Epithelial cell of esophagus (primary cell): Measurements from ENCODE around the gene PUS7.
A peak's percentile ranks its signal among the peaks of the same experiment; 100 is the strongest.
"Not testable (repeated sequence)": the region's sequence is repeated elsewhere in the genome, so short reads cannot be mapped to it uniquely, and the experiment has no call there.

Source experiments
- DNase-seq: peaks from one replicate; pipeline ENCODE4 v3.0.0; 2010; ENCODE audit warnings: low read depth
- H3K4me3 ChIP-seq: 2 replicates; pipeline ENCODE4 v1.5.1; 2011; ENCODE audit warnings: mild to moderate bottlenecking, low read length, control low read depth
- TF ChIP-seq, protein P1 (sequence below): IDR thresholded peaks from 2 replicates; pipeline ENCODE4 v1.5.1; 2011; ENCODE audit warnings: low read depth, mild to moderate bottlenecking, low read length, control low read depth, inconsistent platforms; ENCODE audit not compliant: insufficient read depth; ENCODE audit errors: missing control alignments

Gene PUS7

GRCh38 chr7:105521027-105521716 is 899 bp downstream of the PUS7 start:
- TF ChIP-seq, protein P1, sequence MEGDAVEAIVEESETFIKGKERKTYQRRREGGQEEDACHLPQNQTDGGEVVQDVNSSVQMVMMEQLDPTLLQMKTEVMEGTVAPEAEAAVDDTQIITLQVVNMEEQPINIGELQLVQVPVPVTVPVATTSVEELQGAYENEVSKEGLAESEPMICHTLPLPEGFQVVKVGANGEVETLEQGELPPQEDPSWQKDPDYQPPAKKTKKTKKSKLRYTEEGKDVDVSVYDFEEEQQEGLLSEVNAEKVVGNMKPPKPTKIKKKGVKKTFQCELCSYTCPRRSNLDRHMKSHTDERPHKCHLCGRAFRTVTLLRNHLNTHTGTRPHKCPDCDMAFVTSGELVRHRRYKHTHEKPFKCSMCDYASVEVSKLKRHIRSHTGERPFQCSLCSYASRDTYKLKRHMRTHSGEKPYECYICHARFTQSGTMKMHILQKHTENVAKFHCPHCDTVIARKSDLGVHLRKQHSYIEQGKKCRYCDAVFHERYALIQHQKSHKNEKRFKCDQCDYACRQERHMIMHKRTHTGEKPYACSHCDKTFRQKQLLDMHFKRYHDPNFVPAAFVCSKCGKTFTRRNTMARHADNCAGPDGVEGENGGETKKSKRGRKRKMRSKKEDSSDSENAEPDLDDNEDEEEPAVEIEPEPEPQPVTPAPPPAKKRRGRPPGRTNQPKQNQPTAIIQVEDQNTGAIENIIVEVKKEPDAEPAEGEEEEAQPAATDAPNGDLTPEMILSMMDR: no peak
- peak; percentile 53 for DNase-seq
- H3K4me3 ChIP-seq: peak overlapping the region; percentile 75

DNA sequence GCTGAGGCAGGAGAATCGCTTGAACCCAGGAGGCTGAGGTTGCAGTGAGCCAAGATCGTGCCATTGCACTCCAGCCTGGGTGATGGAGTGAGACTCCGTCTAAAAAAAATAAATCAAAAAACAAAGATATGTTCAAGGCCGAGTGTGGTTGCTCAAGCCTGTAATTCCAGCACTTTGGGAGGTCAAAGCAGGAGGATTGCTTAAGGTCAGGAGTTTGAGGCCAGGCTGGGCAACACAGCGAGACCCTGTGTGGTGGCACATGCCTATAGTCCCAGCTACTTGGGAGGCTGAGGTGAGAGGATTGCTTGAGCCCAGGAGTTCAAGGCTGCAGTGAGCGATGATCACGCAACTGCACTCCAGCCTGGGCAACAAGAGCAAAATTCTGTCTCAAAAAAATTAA is 1.5 kb downstream of the PUS7 start:
- DNase-seq: not testable (repeated sequence)
- peak overlapping the region; percentile 75 for H3K4me3 ChIP-seq

DNA sequence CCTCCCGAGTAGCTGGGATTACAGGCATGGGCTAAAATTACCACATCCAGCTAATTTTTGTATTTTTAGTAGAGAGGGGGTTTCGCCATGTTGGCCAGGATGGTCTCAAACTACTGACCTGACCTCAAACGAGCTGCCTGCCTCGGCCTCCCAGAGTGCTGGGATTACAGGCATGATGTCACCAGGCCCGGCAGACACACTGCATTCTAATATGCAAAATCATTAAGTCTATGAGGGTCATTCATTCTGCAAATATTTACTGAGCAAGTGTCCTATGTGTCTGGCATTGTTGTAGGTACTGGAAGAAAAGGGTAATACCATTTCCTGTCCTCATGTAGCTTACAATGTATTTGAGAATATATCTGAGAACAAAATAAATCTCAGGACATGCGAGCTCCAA is 2.7 kb downstream of the PUS7 start:
- DNase-seq: no peak
- no peak overlapping the region for H3K4me3 ChIP-seq
- TF ChIP-seq, protein P1: no peak

DNA sequence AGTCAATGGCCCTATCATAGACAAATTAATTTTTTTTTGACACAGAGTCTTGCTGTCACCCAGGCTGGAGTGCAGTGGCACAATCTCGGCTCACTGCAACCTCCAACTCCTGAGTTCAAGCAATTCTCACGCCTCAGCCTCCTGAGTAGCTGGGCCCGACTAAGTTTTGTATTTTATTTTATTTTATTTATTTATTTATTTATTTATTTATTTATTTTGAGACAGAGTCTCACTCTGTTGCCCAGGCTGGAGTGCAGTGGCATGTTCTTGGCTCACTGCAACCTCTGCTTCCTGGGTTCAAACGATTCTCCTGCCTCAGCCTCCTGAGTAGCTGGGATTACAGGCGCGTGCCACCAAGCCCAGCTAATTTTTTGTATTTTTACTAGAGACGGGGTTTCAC is 6.5 kb downstream of the PUS7 start:
- not testable (repeated sequence) for DNase-seq, H3K4me3 ChIP-seq

DNA sequence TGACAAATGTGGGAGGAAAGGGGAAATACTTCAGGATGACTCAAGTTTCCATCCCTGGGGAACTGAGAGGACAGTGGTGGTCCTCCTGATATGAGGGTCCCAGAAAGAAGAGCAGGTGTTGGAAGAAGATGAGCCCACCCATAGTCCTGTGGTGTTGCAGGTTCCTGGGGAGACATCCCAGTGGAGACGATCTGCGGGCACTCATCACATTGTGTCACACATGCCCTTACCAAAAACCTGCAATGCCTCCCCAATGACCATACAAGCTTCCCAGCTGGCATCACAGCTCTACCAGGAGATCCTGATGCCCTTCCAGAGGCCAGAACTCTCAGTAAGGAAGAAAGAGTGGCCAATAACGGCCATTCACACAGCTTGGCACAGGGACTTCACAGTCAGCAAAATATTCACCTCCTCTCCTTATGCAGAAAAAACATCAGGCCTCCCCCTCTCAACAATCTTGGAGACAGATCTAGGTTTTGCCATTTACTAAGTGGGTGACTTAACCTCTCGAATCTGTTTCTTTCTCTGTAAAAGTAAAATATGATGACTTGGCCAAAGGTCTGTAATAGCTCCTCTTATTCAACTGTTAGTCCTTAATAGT is 9.0 kb downstream of the PUS7 start:
- H3K4me3 ChIP-seq: no peak overlapping the region
- TF ChIP-seq, protein P1: no peak
- DNase-seq: no peak

GRCh38 chr7:105512415-105512814 is 9.7 kb downstream of the PUS7 start:
- DNase-seq: no peak
- TF ChIP-seq, protein P1: no peak
- no peak overlapping the region for H3K4me3 ChIP-seq

DNA sequence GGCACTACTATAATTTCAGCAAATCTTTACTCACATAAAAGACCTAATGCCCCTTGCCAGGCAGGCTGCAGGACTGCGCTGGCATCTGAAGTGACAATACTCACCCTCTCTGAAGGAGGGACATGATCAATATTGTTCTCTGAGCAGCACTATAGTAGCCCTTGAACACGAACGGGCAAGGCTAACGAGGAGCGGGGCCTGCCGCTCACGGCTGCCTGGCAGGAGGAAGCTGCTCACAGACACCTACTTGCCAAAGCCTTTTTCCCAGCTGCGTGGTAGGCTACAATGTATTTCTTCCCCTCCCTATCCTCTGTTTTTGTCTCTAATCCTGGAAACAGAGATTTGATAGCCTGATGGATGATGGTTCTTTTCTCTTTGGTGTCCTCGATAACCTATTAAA is 19.9 kb downstream of the PUS7 start:
- no peak for DNase-seq
- H3K4me3 ChIP-seq: no peak overlapping the region
- TF ChIP-seq, protein P1: no peak

- DNase-seq: peak; percentile 53
- no peak overlapping the region for H3K4me3 ChIP-seq
- TF ChIP-seq, protein P1: no peak
These were observed 25.1 kb downstream of the PUS7 start for GRCh38 chr7:105497016-105497415.
